Endothelial cell (in vitro differentiated cells): ENCODE results near the gene ANKRD10. TPM values are rescaled to one million over a fixed set of nuclear protein-coding genes. Genes with fewer than 3 reads are reported as not detected.

Source experiments
- DNase-seq: peaks from one replicate; pipeline ENCODE4 v3.0.0; 2021; ENCODE audit warnings: low spot score
- H3K27ac Mint-ChIP-seq: one replicate; pipeline ENCODE4 v1.8.0; 2021; ENCODE audit warnings: mixed read lengths, inconsistent platforms; ENCODE audit not compliant: unreplicated experiment
- H3K27me3 Mint-ChIP-seq: one replicate; pipeline ENCODE4 v1.8.0; 2021; ENCODE audit warnings: mild to moderate bottlenecking, moderate library complexity, mixed read lengths, inconsistent platforms; ENCODE audit not compliant: unreplicated experiment
- H3K36me3 Mint-ChIP-seq: one replicate; pipeline ENCODE4 v1.8.0; 2021; ENCODE audit warnings: mild to moderate bottlenecking, low read depth, mixed read lengths, inconsistent platforms; ENCODE audit not compliant: unreplicated experiment
- H3K4me1 Mint-ChIP-seq: one replicate; pipeline ENCODE4 v1.8.0; 2021; ENCODE audit warnings: mild to moderate bottlenecking, mixed read lengths, inconsistent platforms; ENCODE audit not compliant: unreplicated experiment
- H3K4me3 Mint-ChIP-seq: one replicate; pipeline ENCODE4 v1.8.0; 2021; ENCODE audit warnings: mild to moderate bottlenecking, mixed read lengths, inconsistent platforms; ENCODE audit not compliant: unreplicated experiment
- H3K9me3 Mint-ChIP-seq: one replicate; pipeline ENCODE4 v1.8.0; 2021; ENCODE audit warnings: mixed read lengths, inconsistent platforms; ENCODE audit not compliant: unreplicated experiment
- total RNA-seq: library from RNA; stranded (reverse); fragmentation: NEBNext Ultra II Directional; extraction: Animal tissue kit (Norgen Biotek cat#: 25700); gene quantifications from one replicate; pipeline ENCODE4 v1.2.1, GENCODE V29; 2021; ENCODE audit not compliant: unreplicated experiment
- TF ChIP-seq, protein P1 (sequence below): fragments of 200-600 bp; sonication (generic); IDR thresholded peaks from one replicate; pipeline ENCODE4 v1.5.0; 2021; ENCODE audit warnings: antibody characterized with exemption; ENCODE audit not compliant: unreplicated experiment

Gene ANKRD10
- total RNA-seq, 1 donor from 2014 or later: 160 TPM

DNA sequence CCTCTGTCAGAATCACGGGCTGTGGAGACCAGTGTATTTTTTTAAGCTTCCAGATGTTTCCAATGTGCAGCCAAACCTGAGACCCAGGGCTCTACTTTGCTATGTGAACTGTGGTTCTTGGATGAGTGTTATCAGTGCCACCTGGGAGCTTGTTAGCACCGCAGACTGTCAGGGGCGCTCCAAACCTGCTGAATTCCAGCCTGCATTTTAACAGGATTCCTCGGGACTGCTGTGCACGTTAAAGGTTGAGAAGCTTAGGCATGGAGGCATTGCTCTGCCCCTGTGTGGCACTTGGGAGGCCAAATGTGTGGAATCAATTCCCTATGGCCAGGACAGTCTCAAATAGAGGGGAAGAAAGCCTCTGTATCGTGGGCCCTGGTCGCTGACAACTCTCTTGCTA, 80.3 kb downstream of the ANKRD10 start:
- Mint-ChIP-seq H3K27ac (no peak overlapping the region), H3K4me3 (no peak overlapping the region), H3K36me3 (no peaks in the 10 kb centered on the region), H3K27me3 (peaks cover 1% of the 10 kb centered on the region), H3K4me1 (peaks cover 12% of the 10 kb centered on the region), H3K9me3 (no peaks in the 10 kb centered on the region)
- no peak for DNase-seq
- TF ChIP-seq, protein P1, sequence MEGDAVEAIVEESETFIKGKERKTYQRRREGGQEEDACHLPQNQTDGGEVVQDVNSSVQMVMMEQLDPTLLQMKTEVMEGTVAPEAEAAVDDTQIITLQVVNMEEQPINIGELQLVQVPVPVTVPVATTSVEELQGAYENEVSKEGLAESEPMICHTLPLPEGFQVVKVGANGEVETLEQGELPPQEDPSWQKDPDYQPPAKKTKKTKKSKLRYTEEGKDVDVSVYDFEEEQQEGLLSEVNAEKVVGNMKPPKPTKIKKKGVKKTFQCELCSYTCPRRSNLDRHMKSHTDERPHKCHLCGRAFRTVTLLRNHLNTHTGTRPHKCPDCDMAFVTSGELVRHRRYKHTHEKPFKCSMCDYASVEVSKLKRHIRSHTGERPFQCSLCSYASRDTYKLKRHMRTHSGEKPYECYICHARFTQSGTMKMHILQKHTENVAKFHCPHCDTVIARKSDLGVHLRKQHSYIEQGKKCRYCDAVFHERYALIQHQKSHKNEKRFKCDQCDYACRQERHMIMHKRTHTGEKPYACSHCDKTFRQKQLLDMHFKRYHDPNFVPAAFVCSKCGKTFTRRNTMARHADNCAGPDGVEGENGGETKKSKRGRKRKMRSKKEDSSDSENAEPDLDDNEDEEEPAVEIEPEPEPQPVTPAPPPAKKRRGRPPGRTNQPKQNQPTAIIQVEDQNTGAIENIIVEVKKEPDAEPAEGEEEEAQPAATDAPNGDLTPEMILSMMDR: no peak

DNA sequence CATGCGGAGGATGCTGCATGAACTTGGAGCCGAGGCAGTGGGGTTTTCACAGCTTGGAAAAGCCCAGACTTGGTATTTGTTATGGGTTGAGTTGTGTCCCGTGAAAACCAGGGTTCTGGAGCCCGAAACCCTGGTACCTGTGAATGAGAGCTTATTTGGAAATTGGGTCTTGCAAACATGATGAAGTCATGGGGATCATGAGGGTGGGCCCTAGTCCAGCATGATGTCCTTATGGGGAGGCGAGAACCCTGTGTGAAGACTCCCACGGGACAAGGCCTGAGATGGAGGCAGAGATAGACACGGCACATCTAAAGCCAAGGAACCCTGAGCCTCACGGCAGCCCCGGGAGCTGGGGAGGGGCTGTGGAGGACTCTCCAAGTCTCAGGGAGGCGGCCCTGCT, 82.3 kb downstream of the ANKRD10 start:
- Mint-ChIP-seq H3K4me3 (no peak overlapping the region), H3K9me3 (no peaks in the 10 kb centered on the region), H3K27me3 (peaks cover 1% of the 10 kb centered on the region), H3K27ac (no peak overlapping the region), H3K4me1 (peaks cover 12% of the 10 kb centered on the region), H3K36me3 (no peaks in the 10 kb centered on the region)
- DNase-seq: no peak
- TF ChIP-seq, protein P1: no peak

DNA sequence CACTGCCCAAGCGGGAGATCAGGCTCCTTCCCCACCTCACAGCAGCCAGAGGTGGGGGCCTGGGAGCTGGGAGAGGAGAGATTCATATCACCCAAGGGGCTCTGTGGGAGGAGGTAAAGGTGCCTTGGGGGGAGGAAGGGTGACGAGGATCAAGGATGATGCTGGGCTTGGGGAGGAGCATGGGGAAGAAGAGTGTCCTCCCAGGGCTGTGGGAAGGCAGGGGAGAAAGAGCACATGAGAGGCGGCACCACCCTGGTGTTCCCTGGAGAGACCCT, 82.7 kb downstream of the ANKRD10 start:
- H3K9me3 Mint-ChIP-seq: no peaks in the 10 kb centered on the region
- H3K27me3 Mint-ChIP-seq: peaks cover 1% of the 10 kb centered on the region
- TF ChIP-seq, protein P1: no peak
- H3K4me3 Mint-ChIP-seq: no peak overlapping the region
- H3K27ac Mint-ChIP-seq: no peak overlapping the region
- no peak for DNase-seq
- H3K4me1 Mint-ChIP-seq: peaks cover 12% of the 10 kb centered on the region
- H3K36me3 Mint-ChIP-seq: no peaks in the 10 kb centered on the region

DNA sequence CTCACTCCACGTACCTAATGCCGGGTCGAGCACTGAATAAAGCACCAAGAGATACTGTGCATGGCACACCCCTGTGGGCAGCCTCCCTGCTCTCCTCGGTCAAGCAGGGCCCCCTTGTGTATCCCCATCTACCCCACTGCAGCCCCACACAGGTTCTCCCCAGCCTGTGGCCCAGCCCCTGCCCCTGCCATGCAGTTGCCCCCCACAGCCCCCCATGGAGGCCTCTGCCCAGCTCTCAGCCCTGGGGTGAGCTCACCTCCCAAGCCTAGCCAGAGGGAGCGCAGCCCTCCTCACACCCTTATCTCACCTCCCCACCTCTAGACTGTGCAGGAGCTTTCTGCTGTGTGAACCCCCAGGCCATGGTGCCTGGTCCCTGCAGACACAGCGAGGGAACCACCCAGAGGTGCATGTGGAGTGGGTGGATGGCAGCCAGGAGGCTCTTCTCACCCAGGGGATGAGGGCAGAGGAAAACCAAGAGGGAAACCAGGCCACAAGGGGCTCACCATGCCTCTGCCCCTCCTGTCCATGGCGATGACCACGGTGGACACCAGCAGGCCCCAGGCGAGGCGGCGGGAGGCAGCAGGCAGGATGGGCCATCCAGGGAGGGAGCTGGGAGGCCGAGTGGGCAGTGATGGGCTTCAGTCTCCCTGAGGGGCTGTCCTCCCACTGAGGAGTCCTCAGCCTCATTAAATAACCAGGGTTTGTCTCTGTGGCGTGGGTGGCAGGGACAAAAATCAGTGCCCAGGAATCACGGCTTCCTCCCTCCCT, 83.2 kb downstream of the ANKRD10 start:
- H3K4me3 Mint-ChIP-seq: no peak overlapping the region
- H3K4me1 Mint-ChIP-seq: peaks cover 11% of the 10 kb centered on the region
- no peak for DNase-seq
- H3K27me3 Mint-ChIP-seq: peaks cover 1% of the 10 kb centered on the region
- TF ChIP-seq, protein P1: no peak
- H3K36me3 Mint-ChIP-seq: no peaks in the 10 kb centered on the region
- H3K9me3 Mint-ChIP-seq: no peaks in the 10 kb centered on the region
- no peak overlapping the region for H3K27ac Mint-ChIP-seq

DNA sequence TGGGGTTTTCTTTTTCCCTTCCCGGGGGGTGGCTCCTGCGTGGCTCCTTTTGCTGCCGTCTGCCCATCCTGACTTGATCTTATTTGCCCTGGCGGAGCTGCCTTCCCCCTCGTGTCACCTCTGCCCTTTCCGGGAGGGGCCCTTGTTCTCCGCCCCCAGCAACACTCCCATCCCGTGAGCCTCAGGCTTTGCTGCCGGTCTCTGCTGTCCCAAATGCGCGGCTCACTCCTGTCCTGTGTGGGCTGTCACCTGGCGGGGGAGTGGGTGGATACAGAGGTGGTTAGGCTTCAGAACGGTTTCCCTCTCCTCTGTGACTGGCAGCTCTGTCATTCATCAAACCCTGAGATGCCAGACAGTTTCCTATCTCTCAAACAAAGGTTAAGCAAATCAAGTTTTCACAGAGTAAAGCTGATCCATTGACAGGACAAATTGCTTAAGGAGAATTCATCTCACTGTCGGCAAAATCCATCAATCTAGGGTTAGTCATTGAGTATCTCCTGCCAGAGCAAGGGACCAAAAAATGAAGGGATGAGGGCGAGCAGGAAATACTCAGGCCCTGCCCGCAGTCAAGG, 84.0 kb downstream of the ANKRD10 start:
- TF ChIP-seq, protein P1: no peak
- DNase-seq: no peak
- Mint-ChIP-seq H3K4me1 (peaks cover 8% of the 10 kb centered on the region), H3K27me3 (peaks cover 1% of the 10 kb centered on the region), H3K36me3 (no peaks in the 10 kb centered on the region), H3K27ac (no peak overlapping the region), H3K4me3 (no peak overlapping the region), H3K9me3 (no peaks in the 10 kb centered on the region)
